Endothelial cell of hepatic sinusoid (primary cell): ENCODE data around the gene PSENEN.

Experiments used
- in situ Hi-C: cut with HindIII; loops from 2 replicates; pipeline ENCODE4 v1.10.0; 2017; ENCODE audit warnings: low sequenced_read_pairs

Gene PSENEN

GRCh38 chr19:35748106-35749020 is 2.9 kb downstream of the PSENEN start, which contains the start of gene LIN37:
Gene LIN37 (plus strand): TSS chr19:35748576. CDS start chr19:35748725, 149 bp downstream.
- in situ Hi-C loops: no loop called here

GRCh38 chr19:35750167-35750566 is 4.7 kb downstream of the PSENEN start:
- in situ Hi-C loops: no loop called here

GRCh38 chr19:35751839-35752745 is 6.6 kb downstream of the PSENEN start:
- in situ Hi-C loops: no loop called here

- in situ Hi-C loops: no loop called here
Observed at GRCh38 chr19:35752746-35753350, 7.4 kb downstream of the PSENEN start.

- in situ Hi-C loops: no loop called here
Observed at GRCh38 chr19:35753634-35754369, 8.4 kb downstream of the PSENEN start.

- in situ Hi-C loops: no loop called here
Observed at GRCh38 chr19:35754370-35755130, 9.1 kb downstream of the PSENEN start.

GRCh38 chr19:35755131-35755549 is 9.7 kb downstream of the PSENEN start:
- in situ Hi-C loops: no loop called here

DNA sequence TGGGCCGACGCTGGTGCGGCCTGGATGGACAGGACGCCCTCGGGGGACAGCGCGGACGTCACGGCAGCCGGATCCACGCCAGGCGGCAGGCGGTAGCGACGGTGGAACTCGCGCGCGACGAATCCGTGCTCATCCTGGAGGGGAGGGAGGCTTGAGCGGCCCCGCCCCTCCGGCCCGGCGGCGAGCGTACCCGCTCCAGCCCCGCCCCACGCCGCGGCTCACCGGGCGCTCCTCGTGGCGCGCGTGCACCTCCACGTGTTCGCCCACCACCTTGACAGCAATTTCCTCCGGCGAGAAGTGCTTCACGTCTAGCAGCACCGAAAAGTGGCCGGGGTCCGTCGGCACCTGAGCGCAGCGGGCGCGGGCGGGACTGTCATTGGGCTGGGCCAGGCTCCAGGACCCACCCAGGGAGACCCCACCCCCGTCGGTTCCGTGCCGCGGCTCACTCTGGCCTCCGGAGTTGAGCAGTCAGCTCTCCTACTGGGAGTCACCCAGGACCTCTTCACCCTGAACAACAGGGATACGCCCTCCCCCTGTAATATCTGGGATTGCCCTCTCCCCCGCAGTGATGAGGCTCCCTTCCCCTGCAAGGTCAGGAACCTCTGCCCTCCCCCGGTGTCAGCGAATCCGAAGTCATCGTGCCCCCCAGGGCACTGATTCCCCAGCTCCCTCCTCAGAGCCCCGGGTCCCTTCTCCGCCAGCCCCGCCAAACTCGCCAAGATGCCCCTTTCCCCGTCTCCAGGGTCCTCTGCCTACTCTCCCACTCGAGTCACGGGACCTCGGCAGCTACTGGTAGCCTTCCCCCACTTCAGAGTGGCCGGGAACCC is 10.3 kb downstream of the PSENEN start:
- in situ Hi-C loops: no loop called here

GRCh38 chr19:35756377-35757230 is 11.2 kb downstream of the PSENEN start, which contains the start of gene HSPB6:
Gene HSPB6 (minus strand): TSS chr19:35757029. CDS start chr19:35757008, 21 bp downstream.
- in situ Hi-C loops: no loop called here

GRCh38 chr19:35757231-35757748 is 11.8 kb downstream of the PSENEN start:
- in situ Hi-C loops: no loop called here

- in situ Hi-C loops: no loop called here
Observed at GRCh38 chr19:35757749-35758608, 12.5 kb downstream of the PSENEN start, which contains the start of gene PROSER3. Gene PROSER3 (plus strand): TSS chr19:35758176. CDS start chr19:35758216, 40 bp downstream.

GRCh38 chr19:35759697-35760096 is 14.2 kb downstream of the PSENEN start:
- in situ Hi-C loops: no loop called here

DNA sequence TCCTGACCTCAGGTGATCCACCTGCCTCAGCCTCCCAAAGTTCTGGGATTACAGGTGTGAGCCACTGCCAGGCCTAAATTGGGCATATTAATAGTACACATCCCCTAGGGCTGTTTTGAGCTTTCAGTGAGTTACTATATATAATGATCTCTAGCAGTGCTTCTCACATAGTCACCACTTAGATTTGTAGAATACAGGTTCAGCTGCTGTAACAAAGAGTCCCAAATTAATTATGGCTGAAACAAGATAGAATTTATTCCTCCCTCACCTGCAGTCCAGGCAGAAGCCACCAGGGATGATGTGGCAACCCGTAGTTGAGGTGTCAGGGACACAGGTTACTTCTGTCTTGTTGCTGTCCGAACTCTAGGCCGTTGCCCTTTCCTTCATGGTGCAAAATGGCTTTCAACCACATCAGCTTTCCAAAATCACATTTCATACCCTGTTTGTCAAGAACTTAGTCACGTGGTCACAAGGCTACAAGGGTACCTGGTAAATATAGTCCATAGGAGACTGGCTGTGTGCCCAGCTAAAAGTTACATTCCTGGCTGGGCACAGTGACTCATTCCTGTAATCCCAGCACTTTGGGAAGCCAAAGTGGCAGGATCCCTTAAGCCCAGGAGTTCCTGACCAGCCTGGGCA is 15.4 kb downstream of the PSENEN start:
- in situ Hi-C loops: no loop called here

DNA sequence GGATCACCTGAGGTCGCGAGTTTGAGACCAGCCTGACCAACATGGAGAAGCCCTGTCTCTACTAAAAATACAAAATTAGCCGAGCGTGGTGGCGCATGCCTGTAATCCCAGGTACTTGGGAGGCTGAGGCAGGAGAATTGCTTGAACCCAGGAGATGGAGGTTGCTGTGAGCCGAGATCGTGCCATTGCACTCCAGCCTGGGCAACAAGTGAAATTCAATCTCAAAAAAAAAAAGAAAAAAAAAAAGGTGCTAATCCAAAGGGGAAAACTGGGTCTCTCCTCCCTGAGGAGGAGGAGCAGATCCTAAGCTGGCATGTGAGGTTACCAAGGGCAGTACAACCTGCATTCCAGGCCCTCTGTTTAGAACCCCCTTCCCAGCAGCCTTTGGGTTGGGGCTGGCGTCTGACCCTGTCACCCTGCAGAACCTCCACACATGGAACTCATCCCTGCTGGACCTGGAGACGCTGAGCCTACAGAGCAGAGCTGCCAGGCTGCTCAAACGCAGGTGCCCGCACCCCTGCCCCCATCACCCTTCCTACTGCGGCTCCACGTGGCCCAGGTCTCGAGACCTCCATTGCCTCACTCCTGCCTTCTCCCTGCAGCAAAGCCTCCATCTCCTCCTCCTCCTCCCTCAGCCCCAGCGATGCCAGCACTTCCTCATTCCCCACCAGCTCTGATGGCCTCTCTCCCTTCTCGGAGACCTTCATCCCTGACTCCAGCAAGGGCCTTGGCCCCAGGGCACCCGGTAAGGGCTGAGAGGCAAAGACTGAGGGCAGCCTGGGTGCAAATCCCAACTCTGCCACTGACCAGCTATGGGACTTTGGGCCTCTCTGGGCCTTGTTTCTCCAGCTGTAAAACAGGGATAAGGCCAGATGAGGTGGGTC is 19.2 kb downstream of the PSENEN start:
- in situ Hi-C loops: no loop called here

DNA sequence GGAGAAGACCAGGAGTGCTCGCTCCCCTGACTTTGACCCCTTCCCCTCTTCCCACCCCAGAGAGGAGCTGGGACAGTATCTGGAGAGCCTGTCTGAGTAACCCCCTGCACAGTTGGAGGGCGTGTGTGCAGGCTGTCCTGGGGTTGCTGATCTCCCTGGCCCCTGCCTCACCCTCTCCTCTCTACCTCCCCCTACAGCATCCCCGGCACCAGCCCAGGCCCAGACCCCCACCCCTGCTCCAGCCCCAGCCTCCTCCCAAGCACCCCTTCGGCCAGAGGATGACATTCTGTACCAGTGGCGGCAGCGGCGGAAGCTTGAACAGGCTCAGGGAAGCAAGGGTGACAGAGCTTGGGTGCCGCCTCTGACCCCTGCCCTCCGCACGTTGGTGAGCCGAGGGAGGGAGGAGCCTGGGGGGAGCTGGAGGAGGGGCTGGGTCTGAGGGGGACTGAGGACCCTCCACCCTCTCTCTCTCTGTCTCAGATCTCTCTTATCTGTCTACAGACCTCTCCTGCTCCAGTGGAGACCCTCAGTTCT is 21.2 kb downstream of the PSENEN start:
- in situ Hi-C loops: no loop called here
